ENCODE results near the gene LATS2. TPM values are rescaled to one million over a fixed set of nuclear protein-coding genes. Genes with fewer than 3 reads are reported as not detected.

LATS2 gene
- total and polyA plus RNA-seq, 3 experiments from 2014 or later, result 0.66 to 1.9 (median 1.4) TPM

DNA sequence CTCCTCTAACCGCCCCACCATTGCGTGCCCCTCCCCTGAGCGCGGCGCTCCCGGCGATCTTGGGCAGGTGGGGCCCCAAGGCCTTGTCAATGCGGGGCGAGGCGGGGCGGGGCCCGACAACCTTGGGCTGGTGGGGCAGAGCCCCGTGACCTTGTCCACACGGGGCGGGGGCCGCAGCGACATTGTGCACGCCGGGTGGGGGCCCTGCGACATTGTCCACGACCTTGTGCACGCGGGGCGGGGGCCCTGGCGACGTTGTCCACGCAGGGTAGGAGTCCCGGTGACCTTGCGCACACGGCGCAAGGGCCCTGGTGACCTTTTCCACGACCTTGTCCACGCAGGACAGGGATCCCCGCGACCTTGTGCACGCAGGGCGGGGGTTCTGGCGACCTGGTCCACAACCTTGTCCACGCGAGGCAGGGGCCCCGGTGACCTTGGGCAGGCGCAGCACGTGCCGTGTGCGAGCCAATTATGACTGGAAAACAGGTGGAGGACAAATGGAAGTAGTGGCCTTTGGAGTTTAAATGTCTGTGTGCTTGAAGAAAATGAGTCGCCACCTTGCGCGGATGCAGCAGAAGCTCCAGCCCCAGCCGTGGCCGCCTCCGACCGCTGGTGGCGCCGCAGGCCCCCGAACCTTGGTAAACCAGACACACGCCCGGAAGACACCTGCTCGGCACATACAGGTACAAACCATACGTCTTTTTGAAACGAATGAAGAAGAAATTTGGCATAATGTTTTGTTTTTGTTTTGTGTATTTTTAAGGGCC lies 62.6 kb downstream of the LATS2 start:
- peaks cover 0 to 1% (median 0%) of the 10 kb centered on the region in 3 donors for H3K36me3 Mint-ChIP-seq

DNA sequence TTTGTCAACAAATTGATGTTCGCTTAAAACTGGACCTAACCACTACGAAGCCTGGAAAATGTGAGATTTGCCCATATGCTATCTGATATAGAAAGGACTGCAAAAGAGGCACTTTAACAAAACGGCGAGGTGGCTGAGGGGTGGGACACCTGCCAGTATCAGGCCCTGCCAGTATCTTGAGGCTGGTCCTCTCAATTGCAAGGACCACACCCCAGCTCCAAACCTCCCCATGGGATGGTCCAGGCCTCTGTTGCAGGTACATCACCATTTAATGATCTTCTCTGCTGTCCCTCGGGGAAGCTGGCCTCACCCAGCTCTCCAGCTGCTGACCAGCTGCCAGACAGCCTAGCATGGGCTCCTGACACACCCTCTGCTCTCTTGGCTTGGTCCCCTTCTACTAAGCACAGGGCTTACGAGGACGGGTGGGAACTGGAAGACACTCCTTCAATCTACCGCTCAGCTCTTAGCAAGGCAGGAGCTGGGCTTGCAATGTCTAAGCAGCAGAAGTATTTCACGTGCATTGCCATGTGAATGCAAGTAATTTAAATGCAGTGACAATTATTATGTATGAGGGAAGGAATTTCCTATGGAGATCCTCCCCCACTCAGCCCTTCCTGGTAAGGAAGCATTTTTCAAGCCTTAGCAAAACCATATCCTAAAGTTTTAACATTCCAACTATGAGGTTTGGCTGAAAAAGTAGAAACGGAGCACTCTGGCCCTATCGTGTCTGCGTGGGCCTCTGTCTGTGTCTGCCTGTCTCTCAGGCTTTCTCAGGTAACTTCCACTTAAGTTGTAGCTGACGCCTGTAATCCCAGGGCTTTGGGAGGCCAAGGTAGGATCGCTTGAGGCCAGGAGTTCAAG lies 63.9 kb downstream of the LATS2 start:
- Mint-ChIP-seq H3K4me1 (peaks cover 0 to 7% (median 0%) of the 10 kb centered on the region in 3 donors), H3K27me3 (peaks cover 0 to under 1% of the 10 kb centered on the region in 2 donors), H3K9me3 (no peaks in the 10 kb centered on the region), H3K27ac (no peak overlapping the region), H3K4me3 (no peak overlapping the region), H3K36me3 (peaks cover 0 to 1% (median 0%) of the 10 kb centered on the region in 3 donors)
- no peak for DNase-seq
- Histone ChIP-seq H3K4me3 (ENCODE audit: low read length) (no peak overlapping the region), H3K4me1 (ENCODE audit: insufficient read depth, low read length) (no peaks in the 10 kb centered on the region), H3K9me3 (ENCODE audit: low read length) (no peaks in the 10 kb centered on the region), H3K27ac (ENCODE audit: low read depth, low read length) (no peak overlapping the region), H3K27me3 (ENCODE audit: insufficient read depth, low read length, poor library complexity, severe bottlenecking) (no peaks in the 10 kb centered on the region), H3K36me3 (ENCODE audit: insufficient read depth, low read length) (no peaks in the 10 kb centered on the region)
- ChIA-PET CTCF (no interaction called here), POLR2A (no interaction called here)

More for the DNA sequence above, 62.6 kb downstream of the LATS2 start:
- Histone ChIP-seq H3K4me1 (ENCODE audit: insufficient read depth, low read length) (no peaks in the 10 kb centered on the region), H3K9me3 (ENCODE audit: low read length) (no peaks in the 10 kb centered on the region), H3K27me3 (ENCODE audit: insufficient read depth, low read length, poor library complexity, severe bottlenecking) (no peaks in the 10 kb centered on the region), H3K36me3 (ENCODE audit: insufficient read depth, low read length) (no peaks in the 10 kb centered on the region), H3K4me3 (ENCODE audit: low read length) (no peak overlapping the region), H3K27ac (ENCODE audit: low read depth, low read length) (no peak overlapping the region)
- Mint-ChIP-seq H3K9me3 (no peaks in the 10 kb centered on the region), H3K27me3 (no peaks in the 10 kb centered on the region), H3K27ac (no peak overlapping the region), H3K4me1 (peaks cover 0 to 6% (median 0%) of the 10 kb centered on the region in 3 donors), H3K4me3 (no peak overlapping the region)
- no peak for DNase-seq
- CTCF ChIA-PET, result no interaction called here
- POLR2A ChIA-PET, result no interaction called here

DNA sequence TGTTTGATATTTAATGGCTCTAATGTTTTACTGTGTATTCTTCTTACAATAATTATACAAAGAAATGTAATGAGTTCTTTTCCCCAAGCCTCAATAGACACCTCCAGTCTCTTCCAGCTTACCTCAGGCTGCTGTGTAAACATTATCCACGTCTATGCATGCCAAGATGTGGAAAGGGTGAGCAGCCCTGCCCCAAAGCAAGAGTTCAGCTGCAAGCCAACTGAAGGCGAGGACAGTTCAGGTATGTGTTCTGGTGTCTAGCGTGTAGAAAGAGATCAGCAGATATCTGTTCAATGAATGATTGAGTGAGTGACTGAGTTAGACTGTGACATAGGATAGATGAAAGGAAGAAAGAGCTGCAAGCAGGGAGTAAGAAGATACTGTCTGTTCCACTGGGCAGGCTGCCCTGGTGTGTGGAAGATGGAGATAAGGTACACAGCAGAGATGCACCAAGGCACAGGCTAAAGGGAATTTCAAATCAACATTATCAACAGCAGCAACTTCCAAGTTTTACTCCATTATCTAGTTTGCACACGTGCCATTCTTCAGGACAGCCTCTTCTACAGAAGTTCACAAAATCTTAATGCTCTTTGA lies 66.0 kb downstream of the LATS2 start:
- Histone ChIP-seq H3K27me3 (ENCODE audit: insufficient read depth, low read length, poor library complexity, severe bottlenecking) (no peaks in the 10 kb centered on the region), H3K27ac (ENCODE audit: low read depth, low read length) (no peak overlapping the region), H3K9me3 (ENCODE audit: low read length) (no peaks in the 10 kb centered on the region), H3K36me3 (ENCODE audit: insufficient read depth, low read length) (no peaks in the 10 kb centered on the region), H3K4me1 (ENCODE audit: insufficient read depth, low read length) (no peaks in the 10 kb centered on the region), H3K4me3 (ENCODE audit: low read length) (no peak overlapping the region)
- no peaks in the 10 kb centered on the region for H3K9me3 Mint-ChIP-seq
- ChIA-PET POLR2A (no interaction called here), CTCF (no interaction called here)
- H3K27me3 Mint-ChIP-seq, result peaks cover 5 to 9% of the 10 kb centered on the region in 2 donors
- H3K36me3 Mint-ChIP-seq, result peaks cover 0 to 1% (median 0%) of the 10 kb centered on the region in 3 donors
- DNase-seq, result no peak
- no peak overlapping the region for H3K27ac Mint-ChIP-seq
- H3K4me3 Mint-ChIP-seq, result no peak overlapping the region
- peaks cover 0 to 7% (median 0%) of the 10 kb centered on the region in 3 donors for H3K4me1 Mint-ChIP-seq

DNA sequence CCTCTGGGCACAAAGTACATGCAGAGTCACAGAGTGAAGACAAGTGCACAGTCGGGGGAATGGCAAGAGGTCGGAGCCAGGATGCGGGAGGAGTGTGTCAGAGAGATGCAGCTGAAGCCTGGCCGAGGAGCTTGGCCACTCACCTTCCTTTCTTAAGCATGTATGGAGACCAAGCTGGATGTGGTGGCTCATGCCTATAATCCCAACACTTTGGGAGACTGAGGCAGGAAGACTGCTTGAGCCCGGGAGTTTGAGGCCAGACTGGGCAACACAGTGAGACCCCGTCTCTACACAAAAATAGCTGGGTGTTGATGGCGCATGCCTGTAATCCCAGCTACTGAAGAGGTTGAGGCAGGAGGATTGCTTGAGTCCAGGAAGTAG lies 67.0 kb downstream of the LATS2 start:
- Histone ChIP-seq H3K4me1 (ENCODE audit: insufficient read depth, low read length) (no peaks in the 10 kb centered on the region), H3K9me3 (ENCODE audit: low read length) (no peaks in the 10 kb centered on the region), H3K27me3 (ENCODE audit: insufficient read depth, low read length, poor library complexity, severe bottlenecking) (no peaks in the 10 kb centered on the region), H3K4me3 (ENCODE audit: low read length) (no peak overlapping the region), H3K27ac (ENCODE audit: low read depth, low read length) (no peak overlapping the region), H3K36me3 (ENCODE audit: insufficient read depth, low read length) (no peaks in the 10 kb centered on the region)
- ChIA-PET CTCF (interaction anchor here (1.1 kb wide), 1 partner anchor 117 kb away, joined by 3 read pairs; no protein-coding TSS in a partner anchor), POLR2A (no interaction called here)
- Mint-ChIP-seq H3K27me3 (peaks cover 5 to 9% of the 10 kb centered on the region in 2 donors), H3K4me1 (peaks cover 0 to 7% (median 0%) of the 10 kb centered on the region in 3 donors), H3K27ac (peak overlapping the region in 2 of 8 donors; percentile 2 to 73), H3K9me3 (no peaks in the 10 kb centered on the region), H3K36me3 (peaks cover 0 to 1% (median 0%) of the 10 kb centered on the region in 3 donors), H3K4me3 (no peak overlapping the region)
- no peak for DNase-seq

DNA sequence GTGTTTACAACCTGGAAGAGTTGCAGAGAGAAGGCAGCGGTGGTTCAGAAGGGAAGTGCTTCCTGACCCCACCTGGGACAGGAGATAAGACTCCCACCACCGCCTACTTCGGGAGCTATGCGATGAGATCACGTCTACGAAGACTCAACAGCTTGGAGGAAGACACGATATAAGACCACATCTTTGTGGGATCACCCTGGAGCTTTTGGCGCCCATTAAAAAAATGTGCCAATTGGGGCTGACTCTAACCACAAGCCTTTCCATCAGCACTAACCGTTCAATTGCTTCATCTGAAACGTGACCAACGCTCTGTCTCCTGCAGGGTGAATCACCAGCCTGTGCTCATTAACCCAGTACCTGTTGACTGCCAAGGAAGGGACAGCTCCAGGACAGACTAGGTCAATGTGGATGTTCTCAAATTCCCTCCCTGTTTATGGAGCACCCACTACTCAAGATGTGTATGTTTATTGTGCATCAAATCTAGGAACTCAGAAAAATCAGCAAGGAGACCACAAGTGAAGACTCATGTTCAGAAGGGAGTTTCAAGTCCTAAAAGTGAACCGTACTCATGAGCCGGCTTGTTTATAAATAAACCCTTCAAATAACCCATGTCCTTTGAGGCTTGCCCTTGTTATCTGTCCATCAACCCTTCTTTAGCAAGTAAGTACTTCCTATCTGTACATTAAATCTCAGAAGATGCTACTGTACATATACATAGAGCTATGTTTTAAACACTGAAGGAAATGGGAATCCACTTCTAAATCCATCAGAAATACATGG lies 67.5 kb downstream of the LATS2 start:
- Histone ChIP-seq H3K27ac (ENCODE audit: low read depth, low read length) (no peak overlapping the region), H3K27me3 (ENCODE audit: insufficient read depth, low read length, poor library complexity, severe bottlenecking) (no peaks in the 10 kb centered on the region), H3K4me1 (ENCODE audit: insufficient read depth, low read length) (no peaks in the 10 kb centered on the region), H3K4me3 (ENCODE audit: low read length) (no peak overlapping the region), H3K9me3 (ENCODE audit: low read length) (no peaks in the 10 kb centered on the region), H3K36me3 (ENCODE audit: insufficient read depth, low read length) (no peaks in the 10 kb centered on the region)
- H3K9me3 Mint-ChIP-seq, result no peaks in the 10 kb centered on the region
- peaks cover 5 to 9% of the 10 kb centered on the region in 2 donors for H3K27me3 Mint-ChIP-seq
- H3K36me3 Mint-ChIP-seq, result peaks cover 0 to 1% (median 0%) of the 10 kb centered on the region in 3 donors
- H3K27ac Mint-ChIP-seq, result peak overlapping the region in 4 of 8 donors; percentile 4 to 74 (median 69)
- ChIA-PET POLR2A (no interaction called here), CTCF (interaction anchor here (1.1 kb wide), 1 partner anchor 118 kb away, joined by 3 read pairs; no protein-coding TSS in a partner anchor)
- no peak overlapping the region for H3K4me3 Mint-ChIP-seq
- H3K4me1 Mint-ChIP-seq, result peaks cover 0 to 7% (median 0%) of the 10 kb centered on the region in 3 donors
- no peak for DNase-seq

DNA sequence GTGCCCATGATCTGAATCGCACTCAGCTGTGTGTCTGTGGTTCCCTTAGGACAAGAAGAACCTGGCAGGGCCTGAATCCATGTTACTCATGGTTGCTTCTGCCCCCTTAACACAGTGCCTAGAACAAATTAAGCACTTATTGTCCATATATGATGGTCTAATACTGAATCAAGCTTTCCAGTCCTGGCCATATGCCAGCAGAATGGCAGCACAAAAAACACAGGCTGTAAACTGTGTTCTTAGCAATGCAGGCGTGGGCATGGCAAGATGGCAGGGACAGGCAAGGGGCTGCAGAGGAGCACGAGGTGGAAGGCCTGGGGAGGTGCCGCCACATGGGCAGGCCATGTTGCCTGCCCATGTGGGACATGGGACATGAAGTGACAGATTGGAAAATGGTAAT lies 68.2 kb downstream of the LATS2 start:
- no peaks in the 10 kb centered on the region for H3K9me3 Mint-ChIP-seq
- H3K27ac Mint-ChIP-seq, result peak overlapping the region in 2 of 8 donors; percentile 56 to 65
- no peak for DNase-seq
- H3K4me3 ChIP-seq (ENCODE audit: low read length), result no peak overlapping the region
- H3K27ac ChIP-seq (ENCODE audit: low read depth, low read length), result no peak overlapping the region
- no peaks in the 10 kb centered on the region for H3K27me3 ChIP-seq (ENCODE audit: insufficient read depth, low read length, poor library complexity, severe bottlenecking)
- no peaks in the 10 kb centered on the region for H3K4me1 ChIP-seq (ENCODE audit: insufficient read depth, low read length)
- no peaks in the 10 kb centered on the region for H3K36me3 ChIP-seq (ENCODE audit: insufficient read depth, low read length)
- H3K4me1 Mint-ChIP-seq, result peaks cover 0 to 7% (median 0%) of the 10 kb centered on the region in 3 donors
- peaks cover 0 to 1% (median 0%) of the 10 kb centered on the region in 3 donors for H3K36me3 Mint-ChIP-seq
- peaks cover 5 to 9% of the 10 kb centered on the region in 2 donors for H3K27me3 Mint-ChIP-seq
- H3K9me3 ChIP-seq (ENCODE audit: low read length), result no peaks in the 10 kb centered on the region
- ChIA-PET POLR2A (no interaction called here), CTCF (no interaction called here)
- H3K4me3 Mint-ChIP-seq, result no peak overlapping the region

DNA sequence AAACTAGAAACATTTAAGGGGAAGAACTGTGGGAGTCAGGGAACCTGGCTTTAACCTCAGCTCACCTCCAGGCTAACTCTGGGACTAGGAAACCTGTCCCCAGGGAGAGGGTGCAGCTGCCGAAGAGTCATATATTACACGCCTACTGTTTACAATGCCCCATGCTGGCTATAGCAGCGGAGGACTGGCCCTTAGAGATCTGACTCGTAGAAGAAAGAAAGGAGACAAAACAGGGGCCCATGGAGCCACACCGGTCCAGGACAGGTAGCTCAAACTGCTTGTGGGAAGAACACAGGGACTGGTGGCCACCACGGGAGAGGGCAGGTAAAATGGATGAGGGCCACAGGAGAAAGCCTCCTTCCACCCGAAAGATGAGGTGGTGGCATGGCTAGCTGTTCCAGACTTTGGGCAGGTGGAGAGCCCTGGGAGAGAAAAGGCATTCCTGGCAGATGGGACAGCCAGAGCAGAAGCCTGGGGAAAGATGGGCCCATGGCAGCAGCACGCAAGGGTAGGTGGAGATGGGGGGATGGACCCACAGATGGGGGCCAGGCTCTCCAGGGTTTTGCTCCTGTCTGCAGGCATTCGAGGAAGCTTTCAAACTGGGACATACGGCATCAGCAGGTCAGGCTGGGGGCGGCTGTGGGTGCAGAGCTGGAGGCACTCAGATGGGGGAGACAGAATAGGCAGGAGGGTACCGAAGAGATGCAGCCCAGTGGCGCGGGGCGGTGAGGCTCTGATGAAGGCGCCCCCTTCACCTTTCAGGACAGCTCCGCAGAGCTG lies 69.5 kb downstream of the LATS2 start:
- H3K27ac ChIP-seq (ENCODE audit: low read depth, low read length), result no peak overlapping the region
- H3K4me1 ChIP-seq (ENCODE audit: insufficient read depth, low read length), result no peaks in the 10 kb centered on the region
- no peaks in the 10 kb centered on the region for H3K9me3 ChIP-seq (ENCODE audit: low read length)
- H3K4me3 Mint-ChIP-seq, result no peak overlapping the region
- H3K36me3 ChIP-seq (ENCODE audit: insufficient read depth, low read length), result no peaks in the 10 kb centered on the region
- no peak for DNase-seq
- peak overlapping the region in 3 of 8 donors; percentile 4 to 72 (median 27) for H3K27ac Mint-ChIP-seq
- ChIA-PET CTCF (no interaction called here), POLR2A (no interaction called here)
- H3K27me3 ChIP-seq (ENCODE audit: insufficient read depth, low read length, poor library complexity, severe bottlenecking), result no peaks in the 10 kb centered on the region
- H3K27me3 Mint-ChIP-seq, result peaks cover 5 to 9% of the 10 kb centered on the region in 2 donors
- H3K4me1 Mint-ChIP-seq, result peaks cover 0 to 7% (median 0%) of the 10 kb centered on the region in 3 donors
- H3K36me3 Mint-ChIP-seq, result peaks cover 0 to 5% (median 3%) of the 10 kb centered on the region in 3 donors
- no peaks in the 10 kb centered on the region for H3K9me3 Mint-ChIP-seq
- no peak overlapping the region for H3K4me3 ChIP-seq (ENCODE audit: low read length)
